Neutrophil (primary cell): Measurements from ENCODE around the gene LAMA3.

Experiments
- H3K27ac ChIP-seq: fragments of 200-600 bp; sonication (generic); 2 replicates; pipeline ENCODE4 v1.5.1; 2016; ENCODE audit warnings: mild to moderate bottlenecking, moderate library complexity
- H3K27me3 ChIP-seq: fragments of 200-600 bp; sonication (generic); 2 replicates; pipeline ENCODE4 v1.6.0; 2016; ENCODE audit warnings: mild to moderate bottlenecking
- H3K36me3 ChIP-seq: fragments of 200-600 bp; sonication (generic); 2 replicates; pipeline ENCODE4 v1.5.1; 2017
- H3K4me1 ChIP-seq, 2 experiments: fragments of 200-600 bp in 1 of 2; sonication (generic) in 1 of 2; 1 replicate in 1 of 2; 2 replicates in 1 of 2; pipeline versions ENCODE4 v1.5.1 to v1.6.1; 2013 to 2016; ENCODE audit warnings: low read depth in 1 of 2, low read length in 1 of 2, mild to moderate bottlenecking in 1 of 2, moderate library complexity in 1 of 2; ENCODE audit not compliant: control insufficient read depth in 1 of 2, insufficient read depth in 1 of 2
- H3K4me3 ChIP-seq, 2 experiments: fragments of 200-600 bp in 1 of 2; sonication (generic) in 1 of 2; 1 replicate in 1 of 2; 2 replicates in 1 of 2; pipeline ENCODE4 v1.5.1; 2013 to 2016; ENCODE audit warnings: low read depth in 1 of 2, low read length in 1 of 2, mild to moderate bottlenecking in 1 of 2, moderate library complexity in 1 of 2
- H3K9me3 ChIP-seq: fragments of 200-600 bp; sonication (generic); 2 replicates; pipeline ENCODE4 v1.5.1; 2016
- CTCF ChIP-seq: fragments of 200-600 bp; sonication (generic); IDR thresholded peaks from 2 replicates; pipeline ENCODE4 v1.5.1; 2016; ENCODE audit warnings: antibody characterized with exemption

The LAMA3 gene

GRCh38 chr18:23725351-23725750, 36.1 kb downstream of the LAMA3 start:
- Histone ChIP-seq H3K4me3 (no peak overlapping the region), H3K4me1 (no peaks in the 10 kb centered on the region), H3K27ac (no peak overlapping the region), H3K27me3 (peaks cover 11% of the 10 kb centered on the region), H3K9me3 (no peaks in the 10 kb centered on the region), H3K36me3 (no peaks in the 10 kb centered on the region)
- TF ChIP-seq CTCF, result no peak

- no peaks in the 10 kb centered on the region for H3K36me3 ChIP-seq
These were observed 36.8 kb downstream of the LAMA3 start for GRCh38 chr18:23725827-23726661.

GRCh38 chr18:23727707-23728493, 38.6 kb downstream of the LAMA3 start:
- no peak overlapping the region for H3K27ac ChIP-seq
- H3K4me3 ChIP-seq, result no peak overlapping the region
- no peaks in the 10 kb centered on the region for H3K36me3 ChIP-seq
- no peaks in the 10 kb centered on the region for H3K9me3 ChIP-seq
- peaks cover 2% of the 10 kb centered on the region for H3K27me3 ChIP-seq
- TF ChIP-seq CTCF, result no peak
- no peaks in the 10 kb centered on the region for H3K4me1 ChIP-seq

More at GRCh38 chr18:23725827-23726661, 36.8 kb downstream of the LAMA3 start:
- no peak for TF ChIP-seq CTCF
- H3K27me3 ChIP-seq, result peaks cover 11% of the 10 kb centered on the region
- no peaks in the 10 kb centered on the region for H3K9me3 ChIP-seq
- no peak overlapping the region for H3K4me3 ChIP-seq
- no peak overlapping the region for H3K27ac ChIP-seq
- H3K4me1 ChIP-seq, result no peaks in the 10 kb centered on the region

GRCh38 chr18:23730857-23731256, 41.6 kb downstream of the LAMA3 start:
- no peak overlapping the region for H3K27ac ChIP-seq
- no peaks in the 10 kb centered on the region for H3K4me1 ChIP-seq
- H3K27me3 ChIP-seq, result no peaks in the 10 kb centered on the region
- TF ChIP-seq CTCF, result no peak
- H3K4me3 ChIP-seq, result no peak overlapping the region
- H3K36me3 ChIP-seq, result no peaks in the 10 kb centered on the region
- H3K9me3 ChIP-seq, result no peaks in the 10 kb centered on the region

GRCh38 chr18:23731861-23732260, 42.6 kb downstream of the LAMA3 start:
- Histone ChIP-seq H3K27me3 (no peaks in the 10 kb centered on the region), H3K36me3 (no peaks in the 10 kb centered on the region), H3K27ac (no peak overlapping the region), H3K9me3 (no peaks in the 10 kb centered on the region), H3K4me1 (no peaks in the 10 kb centered on the region), H3K4me3 (no peak overlapping the region)
- no peak for TF ChIP-seq CTCF
